Neural cell (in vitro differentiated cells): ENCODE measurements around the gene UBASH3B. TPM values are rescaled to one million over a fixed set of nuclear protein-coding genes. Genes with fewer than 3 reads are reported as not detected.

Experiments
- H2AFZ ChIP-seq: fragments of 200-600, 300-800 bp; sonication (generic), shearing (Covaris generic); 2 replicates; pipeline ENCODE4 v1.6.0; 2014; ENCODE audit warnings: low read depth, mild to moderate bottlenecking, antibody characterized with exemption, low read length, moderate library complexity
- H3F3A ChIP-seq: fragments of 200-600 bp; shearing (Covaris generic); 2 replicates; pipeline ENCODE4 v1.6.1; 2016; ENCODE audit warnings: mild to moderate bottlenecking, moderate library complexity, mixed read lengths, antibody characterized with exemption, low read length; ENCODE audit not compliant: insufficient read depth, poor library complexity, severe bottlenecking
- H3K27ac ChIP-seq: fragments of 200-600, 300-800 bp; sonication (generic), shearing (Covaris generic); 2 replicates; pipeline ENCODE4 v1.5.1; 2014; ENCODE audit warnings: mild to moderate bottlenecking, low read length, moderate library complexity
- H3K27me3 ChIP-seq: fragments of 300-800, 200-600 bp; sonication (generic), shearing (Covaris generic); 2 replicates; pipeline ENCODE4 v1.6.0; 2014; ENCODE audit warnings: mild to moderate bottlenecking, low read depth, low read length, moderate library complexity; ENCODE audit not compliant: insufficient read depth
- H3K36me3 ChIP-seq: fragments of 300-800, 200-600 bp; sonication (generic), shearing (Covaris generic); 2 replicates; pipeline ENCODE4 v1.5.1; 2014; ENCODE audit warnings: mild to moderate bottlenecking, antibody characterized with exemption, low read length, moderate library complexity; ENCODE audit not compliant: insufficient read depth
- H3K4me2 ChIP-seq: fragments of 300-800, 200-600 bp; sonication (generic), shearing (Covaris generic); 2 replicates; pipeline ENCODE4 v1.6.0; 2014; ENCODE audit warnings: mild to moderate bottlenecking, low read length
- H3K4me3 ChIP-seq: fragments of 300-800, 200-600 bp; sonication (generic), shearing (Covaris generic); 2 replicates; pipeline ENCODE4 v1.5.1; 2014; ENCODE audit warnings: mild to moderate bottlenecking, low read length, moderate library complexity
- H3K79me2 ChIP-seq: fragments of 200-600 bp; shearing (Covaris generic); replicated peaks from 2 replicates; pipeline ENCODE4 v1.6.0; 2014; ENCODE audit warnings: mild to moderate bottlenecking, low read length, moderate library complexity; ENCODE audit not compliant: insufficient read depth
- H3K9ac ChIP-seq: fragments of 300-800, 200-600 bp; sonication (generic), shearing (Covaris generic); 2 replicates; pipeline ENCODE4 v1.6.1; 2016; ENCODE audit warnings: mild to moderate bottlenecking, low read length, mixed read lengths
- H3K9me2 ChIP-seq: fragments of 200-600 bp; shearing (Covaris generic); 2 replicates; pipeline ENCODE4 v1.6.1; 2016; ENCODE audit warnings: mild to moderate bottlenecking, low read length, mixed read lengths; ENCODE audit not compliant: insufficient read depth
- H3K9me3 ChIP-seq: fragments of 200-600, 300-800 bp; sonication (generic), shearing (Covaris generic); 2 replicates; pipeline ENCODE4 v1.6.1; 2016; ENCODE audit warnings: mild to moderate bottlenecking, mixed run types, low read length, moderate library complexity, mixed read lengths
- H4K20me1 ChIP-seq: fragments of 200-600 bp; shearing (Covaris generic); 2 replicates; pipeline ENCODE4 v1.6.1; 2016; ENCODE audit warnings: mild to moderate bottlenecking, mixed run types; ENCODE audit not compliant: insufficient read depth
- EP300 ChIP-seq: fragments of 450-650 bp; conservative IDR thresholded peaks from 2 replicates; pipeline ENCODE4 v1.6.1; 2014; ENCODE audit warnings: antibody characterized with exemption, mild to moderate bottlenecking, moderate library complexity; ENCODE audit not compliant: poor library complexity, severe bottlenecking
- EZH2 ChIP-seq: fragments of 200-600, 300-800 bp; shearing (Covaris generic), sonication (generic); IDR thresholded peaks from 2 replicates; pipeline ENCODE4 v1.6.1; 2014; ENCODE audit warnings: antibody characterized with exemption, low read length, borderline replicate concordance, mild to moderate bottlenecking; ENCODE audit not compliant: insufficient read depth, poor library complexity, severe bottlenecking
- MXI1 ChIP-seq: fragments of 450-650 bp; conservative IDR thresholded peaks from 2 replicates; pipeline ENCODE4 v1.6.1; 2014; ENCODE audit warnings: antibody characterized with exemption, mild to moderate bottlenecking; ENCODE audit not compliant: poor library complexity, severe bottlenecking
- POLR2AphosphoS5 ChIP-seq: IDR thresholded peaks from 2 replicates; pipeline ENCODE4 v1.6.1; 2012
- RAD21 ChIP-seq: fragments of 450-650 bp; conservative IDR thresholded peaks from 2 replicates; pipeline ENCODE4 v1.6.1; 2014; ENCODE audit warnings: antibody characterized with exemption, mild to moderate bottlenecking, moderate library complexity
- SMC3 ChIP-seq: fragments of 450-650 bp; conservative IDR thresholded peaks from 2 replicates; pipeline ENCODE4 v1.6.1; 2014; ENCODE audit warnings: antibody characterized with exemption, mild to moderate bottlenecking, moderate library complexity; ENCODE audit not compliant: poor library complexity
- TAF1 ChIP-seq: IDR thresholded peaks from 2 replicates; pipeline ENCODE4 v1.6.1; 2012; ENCODE audit warnings: low read depth
- polyA plus RNA-seq: library from polyadenylated mRNA; depleted of rRNA; stranded (reverse); fragments of >200 nt; gene quantifications from 2 replicates; pipeline ENCODE4 v1.2.3, GENCODE V29; 2014
- TF ChIP-seq, protein P1 (sequence below): fragments of 450-650 bp; IDR thresholded peaks from 2 replicates; pipeline ENCODE4 v1.5.1; 2014; ENCODE audit warnings: antibody characterized with exemption, mild to moderate bottlenecking, moderate library complexity; ENCODE audit not compliant: poor library complexity, severe bottlenecking
- TF ChIP-seq, protein P2 (sequence below): IDR thresholded peaks from 2 replicates; pipeline ENCODE4 v1.6.1; 2012; ENCODE audit warnings: borderline replicate concordance

Gene UBASH3B
- polyA plus RNA-seq, 1 donor from 2014 or later: 4.2 TPM

DNA sequence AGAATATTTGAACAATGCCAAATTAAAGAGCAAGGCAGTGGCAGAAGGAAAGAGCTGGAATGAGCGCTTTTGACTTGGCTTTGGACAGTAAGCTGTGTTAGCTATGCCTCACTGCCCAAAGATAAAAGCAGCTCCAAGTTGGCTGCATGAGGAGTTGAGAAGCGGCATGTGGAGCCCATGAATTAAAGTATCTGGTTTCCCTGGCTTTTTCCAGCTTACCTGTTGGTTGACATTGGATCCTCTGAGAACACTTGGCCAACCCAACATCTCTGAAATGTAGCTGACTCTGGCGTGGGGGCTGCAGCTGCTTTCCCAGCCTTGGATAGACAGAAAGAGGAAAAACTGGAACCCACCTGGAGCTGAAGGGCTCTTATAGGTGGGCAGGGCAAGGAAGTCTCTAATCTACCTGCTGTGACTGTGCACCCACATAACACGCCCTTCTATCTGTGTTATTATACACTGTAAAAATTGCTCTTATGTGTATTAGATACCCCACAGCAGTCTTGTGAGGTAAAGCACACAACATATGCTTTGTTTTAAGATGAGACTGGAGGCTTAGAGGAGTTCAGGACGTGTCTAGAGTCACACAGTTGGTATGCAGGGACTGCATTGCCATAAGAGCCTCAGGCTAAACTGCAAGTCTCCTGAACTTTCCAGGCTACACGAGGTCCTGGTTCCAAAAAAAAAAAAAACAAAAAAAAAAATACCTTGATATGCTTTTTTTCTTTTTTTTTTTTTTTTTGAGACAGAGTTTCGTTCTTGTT is 5.8 kb downstream of the UBASH3B start:
- Histone ChIP-seq H3K4me3 (no peak overlapping the region), H3K9ac (no peak overlapping the region), H3K27me3 (no peaks in the 10 kb centered on the region), H3K79me2 (no peaks in the 10 kb centered on the region), H3K9me3 (peaks cover 3% of the 10 kb centered on the region), H2AFZ (no peak overlapping the region), H3K27ac (no peak overlapping the region), H3K36me3 (no peaks in the 10 kb centered on the region), H3F3A (no peaks in the 10 kb centered on the region), H3K4me2 (no peak overlapping the region), H3K9me2 (no peaks in the 10 kb centered on the region), H4K20me1 (no peaks in the 10 kb centered on the region)
- no peak for TF ChIP-seq TAF1
- no peak for TF ChIP-seq POLR2AphosphoS5
- no peak for TF ChIP-seq EZH2
- TF ChIP-seq SMC3: no peak
- TF ChIP-seq, protein P1, sequence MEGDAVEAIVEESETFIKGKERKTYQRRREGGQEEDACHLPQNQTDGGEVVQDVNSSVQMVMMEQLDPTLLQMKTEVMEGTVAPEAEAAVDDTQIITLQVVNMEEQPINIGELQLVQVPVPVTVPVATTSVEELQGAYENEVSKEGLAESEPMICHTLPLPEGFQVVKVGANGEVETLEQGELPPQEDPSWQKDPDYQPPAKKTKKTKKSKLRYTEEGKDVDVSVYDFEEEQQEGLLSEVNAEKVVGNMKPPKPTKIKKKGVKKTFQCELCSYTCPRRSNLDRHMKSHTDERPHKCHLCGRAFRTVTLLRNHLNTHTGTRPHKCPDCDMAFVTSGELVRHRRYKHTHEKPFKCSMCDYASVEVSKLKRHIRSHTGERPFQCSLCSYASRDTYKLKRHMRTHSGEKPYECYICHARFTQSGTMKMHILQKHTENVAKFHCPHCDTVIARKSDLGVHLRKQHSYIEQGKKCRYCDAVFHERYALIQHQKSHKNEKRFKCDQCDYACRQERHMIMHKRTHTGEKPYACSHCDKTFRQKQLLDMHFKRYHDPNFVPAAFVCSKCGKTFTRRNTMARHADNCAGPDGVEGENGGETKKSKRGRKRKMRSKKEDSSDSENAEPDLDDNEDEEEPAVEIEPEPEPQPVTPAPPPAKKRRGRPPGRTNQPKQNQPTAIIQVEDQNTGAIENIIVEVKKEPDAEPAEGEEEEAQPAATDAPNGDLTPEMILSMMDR: no peak
- TF ChIP-seq MXI1: no peak
- no peak for TF ChIP-seq EP300
- TF ChIP-seq, protein P2, sequence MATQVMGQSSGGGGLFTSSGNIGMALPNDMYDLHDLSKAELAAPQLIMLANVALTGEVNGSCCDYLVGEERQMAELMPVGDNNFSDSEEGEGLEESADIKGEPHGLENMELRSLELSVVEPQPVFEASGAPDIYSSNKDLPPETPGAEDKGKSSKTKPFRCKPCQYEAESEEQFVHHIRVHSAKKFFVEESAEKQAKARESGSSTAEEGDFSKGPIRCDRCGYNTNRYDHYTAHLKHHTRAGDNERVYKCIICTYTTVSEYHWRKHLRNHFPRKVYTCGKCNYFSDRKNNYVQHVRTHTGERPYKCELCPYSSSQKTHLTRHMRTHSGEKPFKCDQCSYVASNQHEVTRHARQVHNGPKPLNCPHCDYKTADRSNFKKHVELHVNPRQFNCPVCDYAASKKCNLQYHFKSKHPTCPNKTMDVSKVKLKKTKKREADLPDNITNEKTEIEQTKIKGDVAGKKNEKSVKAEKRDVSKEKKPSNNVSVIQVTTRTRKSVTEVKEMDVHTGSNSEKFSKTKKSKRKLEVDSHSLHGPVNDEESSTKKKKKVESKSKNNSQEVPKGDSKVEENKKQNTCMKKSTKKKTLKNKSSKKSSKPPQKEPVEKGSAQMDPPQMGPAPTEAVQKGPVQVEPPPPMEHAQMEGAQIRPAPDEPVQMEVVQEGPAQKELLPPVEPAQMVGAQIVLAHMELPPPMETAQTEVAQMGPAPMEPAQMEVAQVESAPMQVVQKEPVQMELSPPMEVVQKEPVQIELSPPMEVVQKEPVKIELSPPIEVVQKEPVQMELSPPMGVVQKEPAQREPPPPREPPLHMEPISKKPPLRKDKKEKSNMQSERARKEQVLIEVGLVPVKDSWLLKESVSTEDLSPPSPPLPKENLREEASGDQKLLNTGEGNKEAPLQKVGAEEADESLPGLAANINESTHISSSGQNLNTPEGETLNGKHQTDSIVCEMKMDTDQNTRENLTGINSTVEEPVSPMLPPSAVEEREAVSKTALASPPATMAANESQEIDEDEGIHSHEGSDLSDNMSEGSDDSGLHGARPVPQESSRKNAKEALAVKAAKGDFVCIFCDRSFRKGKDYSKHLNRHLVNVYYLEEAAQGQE: no peak
- TF ChIP-seq RAD21: no peak

DNA sequence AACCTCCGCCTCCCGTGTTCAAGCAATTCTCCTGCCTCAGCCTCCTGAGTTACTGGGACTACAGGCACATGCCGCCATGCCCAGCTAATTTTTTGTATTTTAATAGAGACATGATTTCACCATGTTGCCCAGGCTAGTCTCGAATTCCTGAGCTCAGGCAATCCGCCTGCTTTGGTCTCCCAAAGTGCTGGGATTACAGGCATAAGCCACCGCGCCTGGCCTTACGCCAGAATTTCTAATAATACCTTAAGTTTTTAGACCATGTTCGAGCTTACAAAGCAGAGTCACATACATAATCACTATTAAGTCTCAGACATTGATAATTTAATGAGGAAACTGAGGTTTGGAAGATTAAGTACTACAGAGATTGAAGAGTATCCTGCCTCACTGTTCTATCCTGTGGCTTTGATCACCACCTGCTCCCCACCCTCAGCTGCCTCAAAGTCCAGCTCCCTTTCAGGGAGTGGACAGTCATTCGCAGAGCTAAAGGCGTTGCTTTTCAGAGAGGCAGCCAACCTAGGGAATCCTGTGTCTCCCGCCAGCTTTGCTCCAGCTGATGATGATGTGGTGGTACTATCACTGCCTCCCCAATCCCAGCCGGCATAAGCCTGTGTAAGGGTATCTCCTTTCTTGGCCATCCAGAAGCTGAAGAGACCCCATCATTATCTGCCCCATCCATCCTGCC is 7.7 kb downstream of the UBASH3B start:
- H3F3A ChIP-seq: no peaks in the 10 kb centered on the region
- H2AFZ ChIP-seq: no peak overlapping the region
- H3K27me3 ChIP-seq: no peaks in the 10 kb centered on the region
- H3K9me2 ChIP-seq: no peaks in the 10 kb centered on the region
- no peak overlapping the region for H3K27ac ChIP-seq
- no peaks in the 10 kb centered on the region for H3K36me3 ChIP-seq
- no peaks in the 10 kb centered on the region for H4K20me1 ChIP-seq
- H3K9ac ChIP-seq: no peak overlapping the region
- no peak overlapping the region for H3K4me3 ChIP-seq
- no peak overlapping the region for H3K4me2 ChIP-seq
- no peaks in the 10 kb centered on the region for H3K79me2 ChIP-seq
- TF ChIP-seq SMC3 (no peak), RAD21 (no peak), TAF1 (no peak), POLR2AphosphoS5 (no peak), MXI1 (no peak), EP300 (no peak)
- TF ChIP-seq, protein P2: no peak
- TF ChIP-seq, protein P1: no peak
- H3K9me3 ChIP-seq: peaks cover 3% of the 10 kb centered on the region
